HG02938 (cell line): ENCODE measurements around the gene GPR89A.
"Not testable (repeated sequence)": the region's sequence is repeated elsewhere in the genome, so short reads cannot be mapped to it uniquely, and the experiment has no call there.

Experiments used
- ATAC-seq: cut with Tn5 transposase; IDR thresholded peaks from one replicate; pipeline ENCODE4 v1.9.1; 2021; ENCODE audit warnings: mild to moderate bottlenecking, moderate library complexity; ENCODE audit not compliant: unreplicated experiment

Gene GPR89A

GRCh38 chr1:145716641-145717345, 109.0 kb downstream of the GPR89A start:
- no peak for ATAC-seq

DNA sequence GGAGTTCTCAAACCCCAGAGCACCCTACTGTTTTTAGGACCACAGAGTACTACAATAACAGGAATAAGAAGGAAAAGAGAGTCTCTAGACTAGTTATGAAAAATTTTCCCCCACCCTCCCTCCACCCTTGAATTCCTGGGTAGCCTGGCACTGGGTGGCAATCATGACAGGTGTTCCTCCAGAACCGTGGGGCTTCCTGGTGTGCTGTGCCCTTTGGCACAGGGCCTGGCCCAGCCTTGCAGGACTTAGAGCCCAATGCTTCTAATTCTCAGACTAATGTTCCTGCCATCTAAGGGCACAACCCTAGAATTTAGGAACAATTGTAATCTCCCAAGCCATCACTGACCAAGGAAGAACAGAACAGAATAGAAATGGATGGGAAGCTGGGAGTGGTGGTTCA, 110.0 kb downstream of the GPR89A start:
- ATAC-seq: no peak

DNA sequence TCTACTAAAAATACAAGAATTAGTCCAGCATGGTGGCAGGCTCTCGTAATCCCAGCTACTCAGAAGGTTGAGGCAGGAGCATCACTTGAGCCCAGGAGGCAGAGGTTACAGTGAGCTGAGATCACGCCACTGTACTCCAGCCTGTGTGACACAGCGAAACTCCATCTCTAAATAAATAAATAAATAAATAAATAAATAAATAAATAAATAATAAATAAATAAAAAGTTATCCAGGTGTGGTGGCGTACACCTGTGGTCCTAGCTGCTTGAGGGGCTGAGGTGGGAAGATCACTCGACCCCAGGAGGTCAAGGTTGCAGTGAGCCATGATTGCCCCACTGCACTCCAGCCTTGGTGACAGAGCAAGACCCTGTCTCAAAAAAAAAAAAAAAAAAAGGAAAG, 110.7 kb downstream of the GPR89A start:
- ATAC-seq: not testable (repeated sequence)

DNA sequence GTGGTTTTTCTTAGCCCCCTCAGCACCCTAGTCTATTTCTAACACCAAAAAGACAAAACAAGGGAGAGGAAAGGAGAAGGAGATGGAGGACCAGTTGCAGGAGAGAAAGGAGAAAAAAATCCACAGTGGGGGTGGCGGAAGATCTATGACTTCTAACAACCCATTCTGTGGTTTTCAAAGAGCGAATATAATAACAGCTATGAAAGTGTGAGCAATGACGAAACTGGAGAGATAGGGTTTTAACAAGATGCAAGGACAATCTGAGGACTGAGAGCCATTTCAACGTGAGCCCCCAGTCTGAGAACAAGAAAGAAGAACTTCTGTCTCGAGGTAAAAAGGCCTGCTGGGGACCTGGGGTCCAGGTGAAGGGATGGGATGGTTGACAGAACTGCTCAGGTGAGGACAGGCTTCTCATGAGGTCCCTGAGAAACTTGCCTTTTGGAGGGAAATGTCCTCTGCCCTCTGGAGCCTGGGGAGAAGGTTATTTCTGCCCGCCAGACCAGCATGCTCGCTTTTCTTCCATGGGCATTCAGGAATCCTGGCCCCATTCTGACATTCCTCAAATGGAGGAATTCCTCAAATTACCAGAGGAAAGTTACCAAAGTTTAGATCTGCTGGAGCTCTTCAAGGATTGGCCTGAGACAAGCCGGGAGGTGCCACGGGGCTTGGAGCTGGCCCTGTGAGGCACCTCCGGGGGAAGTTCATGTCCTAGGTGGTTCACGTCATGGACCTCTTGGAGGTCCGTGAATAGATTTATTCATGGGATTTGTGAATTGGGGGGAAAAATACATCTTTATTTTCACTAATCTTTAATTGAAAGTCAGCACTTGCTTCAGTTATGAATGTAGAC, 111.7 kb downstream of the GPR89A start, which contains the start of gene CD160:
CD160 (plus strand) TSS at position 270 of the 850 bp plus-strand sequence. CDS start 8,829 bp downstream, outside the sequence.
- no peak for ATAC-seq
